HepG2 (cell line): Measurements from ENCODE around the gene TEKT5. TPM values are rescaled to one million over a fixed set of nuclear protein-coding genes. Genes with fewer than 3 reads are reported as not detected.
A peak's percentile ranks its signal among the peaks of the same experiment; 100 is the strongest.

Experiments
- CC2D1A ChIP-seq: sonication (generic); formaldehyde crosslinking; IDR thresholded peaks from 2 replicates; pipeline ENCODE4 v1.8.1; 2023; ENCODE audit warnings: mild to moderate bottlenecking, missing genetic modification reagents
- CREB3 ChIP-seq: sonication (generic); formaldehyde crosslinking; IDR thresholded peaks from 2 replicates; pipeline ENCODE4 v1.5.0; 2020; ENCODE audit warnings: missing genetic modification reagents
- GLI4 ChIP-seq: sonication (generic); formaldehyde crosslinking; IDR thresholded peaks from 2 replicates; pipeline ENCODE4 v1.5.1; 2020; ENCODE audit warnings: missing genetic modification reagents, mild to moderate bottlenecking, moderate library complexity, borderline replicate concordance
- HIVEP1 ChIP-seq: sonication (generic); formaldehyde crosslinking; IDR thresholded peaks from 2 replicates; pipeline ENCODE4 v1.4.0; 2020; ENCODE audit warnings: mild to moderate bottlenecking, missing genetic modification reagents
- HMG20B ChIP-seq: conservative IDR thresholded peaks from 2 replicates; pipeline ENCODE4 v1.6.1; 2016; ENCODE audit warnings: missing genetic modification reagents, missing compliant biosample characterization
- KDM1A ChIP-seq: IDR thresholded peaks from 2 replicates; pipeline ENCODE4 v1.6.1; 2016; ENCODE audit warnings: missing compliant biosample characterization
- PAWR ChIP-seq: sonication (generic); formaldehyde crosslinking; IDR thresholded peaks from 2 replicates; pipeline ENCODE4 v1.4.0; 2020; ENCODE audit warnings: missing genetic modification reagents, mild to moderate bottlenecking, borderline replicate concordance
- PRPF4 ChIP-seq: fragments of 200-400 bp; formaldehyde crosslinking; IDR thresholded peaks from 2 replicates; pipeline ENCODE4 v1.6.1; 2016; ENCODE audit warnings: low read length, low read depth; ENCODE audit not compliant: poor library complexity, severe bottlenecking
- RBM22 ChIP-seq: fragments of 200-400 bp; formaldehyde crosslinking; optimal IDR thresholded peaks from 2 replicates; pipeline ENCODE3; 2017; ENCODE audit warnings: mild to moderate bottlenecking, low read length, moderate library complexity
- SALL1 ChIP-seq: sonication (generic); formaldehyde crosslinking; IDR thresholded peaks from 2 replicates; pipeline ENCODE4 v1.8.0; 2022; ENCODE audit warnings: mild to moderate bottlenecking, missing genetic modification reagents
- SMAD3 ChIP-seq: sonication (generic); formaldehyde crosslinking; IDR thresholded peaks from 2 replicates; pipeline ENCODE4 v1.4.0; 2020; ENCODE audit warnings: missing genetic modification reagents
- SMYD3 ChIP-seq: sonication (generic); formaldehyde crosslinking; IDR thresholded peaks from 2 replicates; pipeline ENCODE4 v1.8.1; 2023; ENCODE audit warnings: mild to moderate bottlenecking, missing genetic modification reagents
- SP5 ChIP-seq: IDR thresholded peaks from 2 replicates; pipeline ENCODE4 v1.6.1; 2016; ENCODE audit warnings: low read depth, borderline replicate concordance
- SRF ChIP-seq: IDR thresholded peaks from 2 replicates; pipeline ENCODE4 v1.6.1; 2011; ENCODE audit warnings: mild to moderate bottlenecking, low read depth, low read length, moderate library complexity
- SRSF4 ChIP-seq: fragments of 200-400 bp; formaldehyde crosslinking; IDR thresholded peaks from one replicate; pipeline ENCODE4 v1.6.1; 2018; ENCODE audit warnings: mild to moderate bottlenecking, low read depth, low read length, moderate library complexity; ENCODE audit not compliant: poor library complexity, severe bottlenecking
- SRY ChIP-seq: sonication (generic); formaldehyde crosslinking; IDR thresholded peaks from 2 replicates; pipeline ENCODE4 v1.8.0; 2022; ENCODE audit warnings: mild to moderate bottlenecking, missing genetic modification reagents
- TBL1XR1 ChIP-seq: fragments of 150-350 bp; IDR thresholded peaks from 2 replicates; pipeline ENCODE4 v1.6.1; 2014; ENCODE audit warnings: borderline replicate concordance, low read length; ENCODE audit not compliant: partially characterized antibody
- ZBTB49 ChIP-seq: sonication (generic); formaldehyde crosslinking; IDR thresholded peaks from 2 replicates; pipeline ENCODE4 v1.4.0; 2020; ENCODE audit warnings: missing genetic modification reagents, borderline replicate concordance
- ZBTB7A ChIP-seq: sonication (generic); formaldehyde crosslinking; IDR thresholded peaks from 2 replicates; pipeline ENCODE4 v1.8.0; 2022; ENCODE audit warnings: mild to moderate bottlenecking, missing genetic modification reagents
- ZFP37 ChIP-seq: sonication (generic); formaldehyde crosslinking; IDR thresholded peaks from 2 replicates; pipeline ENCODE4 v1.4.0; 2020; ENCODE audit warnings: missing genetic modification reagents, borderline replicate concordance
- ZNF556 ChIP-seq: sonication (generic); formaldehyde crosslinking; IDR thresholded peaks from 2 replicates; pipeline ENCODE4 v1.4.0; 2020; ENCODE audit warnings: mild to moderate bottlenecking, missing genetic modification reagents, borderline replicate concordance
- ZNF607 ChIP-seq: sonication (generic); formaldehyde crosslinking; IDR thresholded peaks from 2 replicates; pipeline ENCODE4 v1.5.1; 2020; ENCODE audit warnings: missing genetic modification reagents, mild to moderate bottlenecking, borderline replicate concordance
- ZSCAN29 ChIP-seq: sonication (generic); formaldehyde crosslinking; conservative IDR thresholded peaks from 2 replicates; pipeline ENCODE4 v1.4.0; 2020; ENCODE audit warnings: mild to moderate bottlenecking, missing genetic modification reagents
- ZSCAN31 ChIP-seq: sonication (generic); formaldehyde crosslinking; IDR thresholded peaks from 2 replicates; pipeline ENCODE4 v1.5.0; 2020; ENCODE audit warnings: low read depth, mild to moderate bottlenecking, missing genetic modification reagents
- polyA plus RNA-seq, 8 experiments: library from polyadenylated mRNA; depleted of rRNA in 3 of 8; stranded (reverse) in 7 of 8; unstranded in 1 of 8; fragments of >200 nt; fragmentation: Illumina TruSeq in 4 of 8; extraction: Trizol in 4 of 8; gene quantifications; 2 replicates each; pipeline versions ENCODE4 v1.2.1 to v1.2.3, GENCODE V29; 2011 to 2016; ENCODE audit warnings: low read depth in 4 of 8, missing spikeins in 1 of 8, mixed read lengths in 1 of 8; ENCODE audit not compliant: insufficient read depth in 1 of 8
- total RNA-seq, 5 experiments: library from RNA; depleted of rRNA; stranded (reverse); fragments of >200 nt; fragmentation: Illumina TruSeq; extraction: Trizol; gene quantifications; 2 replicates each; pipeline ENCODE4 v1.2.3, GENCODE V29; 2016; ENCODE audit warnings: low read depth in 1 of 5
- TF ChIP-seq, protein P1 (sequence below): sonication (generic); formaldehyde crosslinking; IDR thresholded peaks from 2 replicates; pipeline ENCODE4 v1.4.0; 2020; ENCODE audit warnings: mild to moderate bottlenecking, missing genetic modification reagents
- TF ChIP-seq, protein P2 (sequence below): sonication (generic); formaldehyde crosslinking; IDR thresholded peaks from 2 replicates; pipeline ENCODE4 v1.4.0; 2020; ENCODE audit warnings: missing genetic modification reagents

TEKT5 gene
- total and polyA plus RNA-seq, 2 of the 13 experiments (the other 11 are each of a cell fraction or from before 2014, with no cell fraction given): 0.16 TPM; not detected in 1

DNA sequence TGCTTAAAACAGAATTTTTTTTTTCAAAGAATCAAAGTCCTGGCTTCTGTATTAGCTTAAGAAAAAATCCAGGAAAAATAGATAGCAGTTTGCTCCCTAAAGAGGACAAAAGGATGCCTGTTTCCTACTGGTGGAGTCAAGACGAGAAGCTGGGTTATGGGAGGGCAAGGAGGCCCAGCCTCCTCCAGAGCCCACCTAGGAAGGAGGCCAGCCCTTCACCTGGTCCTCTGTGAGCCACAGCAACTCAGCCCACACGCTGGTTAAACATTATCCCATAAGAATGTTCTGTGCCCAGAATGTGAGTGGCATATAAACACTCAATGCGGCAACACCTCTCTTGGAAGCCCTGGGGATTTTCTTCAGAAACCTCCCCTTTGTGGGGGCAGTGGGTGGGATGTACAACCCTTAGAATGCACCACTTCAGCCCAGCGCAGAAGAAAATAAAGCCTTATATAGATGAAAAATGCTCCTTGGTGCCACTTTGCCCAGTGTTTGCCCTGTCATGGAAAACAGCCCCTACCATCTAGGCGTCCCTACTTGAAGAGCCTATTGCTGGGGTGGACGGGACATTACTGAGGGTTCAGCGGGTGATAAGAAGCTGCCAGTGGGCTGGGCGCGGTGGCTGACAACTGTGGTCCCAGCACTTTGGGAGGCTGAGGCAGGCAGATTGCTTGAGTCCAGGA lies 48.0 kb downstream of the TEKT5 start (continued):
- no peak for TF ChIP-seq SRF
- no peak for TF ChIP-seq SRSF4
- TF ChIP-seq TBL1XR1: no peak
- TF ChIP-seq ZBTB7A (CRISPR knock-in tag): no peak
- TF ChIP-seq SRY: no peak
- TF ChIP-seq CREB3 (CRISPR knock-in tag): no peak
- no peak for TF ChIP-seq CC2D1A (CRISPR knock-in tag)
- TF ChIP-seq HMG20B (CRISPR knock-in tag): no peak
- TF ChIP-seq ZFP37 (CRISPR knock-in tag): no peak
- TF ChIP-seq ZNF607 (CRISPR knock-in tag): no peak
- TF ChIP-seq KDM1A (CRISPR knock-in tag): peak; percentile 65; the same call in 1 of the 2 replicates
- TF ChIP-seq, protein P1, sequence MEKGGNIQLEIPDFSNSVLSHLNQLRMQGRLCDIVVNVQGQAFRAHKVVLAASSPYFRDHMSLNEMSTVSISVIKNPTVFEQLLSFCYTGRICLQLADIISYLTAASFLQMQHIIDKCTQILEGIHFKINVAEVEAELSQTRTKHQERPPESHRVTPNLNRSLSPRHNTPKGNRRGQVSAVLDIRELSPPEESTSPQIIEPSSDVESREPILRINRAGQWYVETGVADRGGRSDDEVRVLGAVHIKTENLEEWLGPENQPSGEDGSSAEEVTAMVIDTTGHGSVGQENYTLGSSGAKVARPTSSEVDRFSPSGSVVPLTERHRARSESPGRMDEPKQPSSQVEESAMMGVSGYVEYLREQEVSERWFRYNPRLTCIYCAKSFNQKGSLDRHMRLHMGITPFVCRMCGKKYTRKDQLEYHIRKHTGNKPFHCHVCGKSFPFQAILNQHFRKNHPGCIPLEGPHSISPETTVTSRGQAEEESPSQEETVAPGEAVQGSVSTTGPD: no peak
- no peak for TF ChIP-seq SMYD3 (CRISPR knock-in tag)
- no peak for TF ChIP-seq ZBTB49 (CRISPR knock-in tag)
- no peak for TF ChIP-seq PAWR
- TF ChIP-seq ZNF556 (CRISPR knock-in tag): no peak
- peak; percentile 76 for TF ChIP-seq SALL1 (CRISPR knock-in tag)
- TF ChIP-seq, protein P2, sequence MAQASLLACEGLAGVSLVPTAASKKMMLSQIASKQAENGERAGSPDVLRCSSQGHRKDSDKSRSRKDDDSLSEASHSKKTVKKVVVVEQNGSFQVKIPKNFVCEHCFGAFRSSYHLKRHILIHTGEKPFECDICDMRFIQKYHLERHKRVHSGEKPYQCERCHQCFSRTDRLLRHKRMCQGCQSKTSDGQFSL (CRISPR knock-in tag): no peak
- no peak; the same call in 1 of the 2 replicates for TF ChIP-seq SP5
- TF ChIP-seq GLI4 (CRISPR knock-in tag): no peak
- no peak for TF ChIP-seq PRPF4
- no peak for TF ChIP-seq RBM22
- 0 out of 2 replicates have a peak, but pooled peaks have one; percentile 38 for TF ChIP-seq HIVEP1 (CRISPR knock-in tag)
- no peak for TF ChIP-seq ZSCAN29 (CRISPR knock-in tag)
- TF ChIP-seq ZSCAN31: no peak
- TF ChIP-seq SMAD3 (CRISPR knock-in tag): no peak
